ENCODE measurements around the gene TFB2M.

DNA sequence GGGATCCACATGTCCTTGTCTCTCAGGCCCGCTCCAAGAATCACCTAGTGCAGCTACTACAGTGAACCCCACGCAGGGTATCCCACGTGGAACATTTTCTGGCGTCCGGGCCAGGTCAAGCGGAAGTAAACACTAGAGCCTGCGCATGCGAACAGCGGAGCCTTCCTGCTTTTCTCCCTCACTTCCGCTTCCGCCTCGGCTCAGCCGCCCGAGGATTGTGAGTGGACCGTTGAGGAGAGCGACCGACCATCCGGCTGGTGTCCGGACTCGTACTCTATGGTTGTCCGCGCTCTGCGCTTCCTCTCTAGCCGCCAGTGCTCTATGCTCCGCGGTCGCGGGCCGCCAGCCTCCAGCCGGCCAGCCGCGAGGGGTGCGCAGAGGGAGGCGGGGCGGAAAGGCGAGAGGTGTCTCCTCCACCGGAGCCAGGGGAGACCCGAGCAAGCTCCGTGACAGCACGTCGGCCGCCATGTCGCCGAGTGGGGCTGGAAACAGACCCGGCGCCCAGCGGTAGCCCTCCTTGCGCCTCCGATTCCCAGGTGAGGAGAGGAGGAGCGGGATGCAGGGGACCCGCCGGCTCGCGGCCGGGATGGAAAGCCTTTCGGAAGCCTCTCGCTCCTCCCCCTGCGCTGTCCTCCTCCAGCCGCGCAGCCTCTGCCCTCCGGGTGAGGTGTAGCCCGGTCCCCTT is at the start of gene TFB2M, which contains the start of gene CNST:
- TF ChIP-seq, protein P1, sequence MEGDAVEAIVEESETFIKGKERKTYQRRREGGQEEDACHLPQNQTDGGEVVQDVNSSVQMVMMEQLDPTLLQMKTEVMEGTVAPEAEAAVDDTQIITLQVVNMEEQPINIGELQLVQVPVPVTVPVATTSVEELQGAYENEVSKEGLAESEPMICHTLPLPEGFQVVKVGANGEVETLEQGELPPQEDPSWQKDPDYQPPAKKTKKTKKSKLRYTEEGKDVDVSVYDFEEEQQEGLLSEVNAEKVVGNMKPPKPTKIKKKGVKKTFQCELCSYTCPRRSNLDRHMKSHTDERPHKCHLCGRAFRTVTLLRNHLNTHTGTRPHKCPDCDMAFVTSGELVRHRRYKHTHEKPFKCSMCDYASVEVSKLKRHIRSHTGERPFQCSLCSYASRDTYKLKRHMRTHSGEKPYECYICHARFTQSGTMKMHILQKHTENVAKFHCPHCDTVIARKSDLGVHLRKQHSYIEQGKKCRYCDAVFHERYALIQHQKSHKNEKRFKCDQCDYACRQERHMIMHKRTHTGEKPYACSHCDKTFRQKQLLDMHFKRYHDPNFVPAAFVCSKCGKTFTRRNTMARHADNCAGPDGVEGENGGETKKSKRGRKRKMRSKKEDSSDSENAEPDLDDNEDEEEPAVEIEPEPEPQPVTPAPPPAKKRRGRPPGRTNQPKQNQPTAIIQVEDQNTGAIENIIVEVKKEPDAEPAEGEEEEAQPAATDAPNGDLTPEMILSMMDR (IDR thresholded peaks at IDR 0.05; ENCODE audit: borderline replicate concordance, extremely low read depth, low read length, poor library complexity, severe bottlenecking): no peak
- no peak for TF ChIP-seq EZH2 (IDR thresholded peaks at IDR 0.05; ENCODE audit: borderline replicate concordance, low read depth, low read length, severe bottlenecking)

All from DND-41 (cell line).